HG03575 (cell line): Measurements from ENCODE around the gene ACSM2A.
"Not testable (repeated sequence)": the region's sequence is repeated elsewhere in the genome, so short reads cannot be mapped to it uniquely, and the experiment has no call there.

Source experiments
- ATAC-seq: cut with Tn5 transposase; IDR thresholded peaks from one replicate; pipeline ENCODE4 v1.9.1; 2021; ENCODE audit not compliant: unreplicated experiment, insufficient number of reproducible peaks, low FRiP score; ENCODE audit errors: extremely low read depth

The ACSM2A gene, protein sequence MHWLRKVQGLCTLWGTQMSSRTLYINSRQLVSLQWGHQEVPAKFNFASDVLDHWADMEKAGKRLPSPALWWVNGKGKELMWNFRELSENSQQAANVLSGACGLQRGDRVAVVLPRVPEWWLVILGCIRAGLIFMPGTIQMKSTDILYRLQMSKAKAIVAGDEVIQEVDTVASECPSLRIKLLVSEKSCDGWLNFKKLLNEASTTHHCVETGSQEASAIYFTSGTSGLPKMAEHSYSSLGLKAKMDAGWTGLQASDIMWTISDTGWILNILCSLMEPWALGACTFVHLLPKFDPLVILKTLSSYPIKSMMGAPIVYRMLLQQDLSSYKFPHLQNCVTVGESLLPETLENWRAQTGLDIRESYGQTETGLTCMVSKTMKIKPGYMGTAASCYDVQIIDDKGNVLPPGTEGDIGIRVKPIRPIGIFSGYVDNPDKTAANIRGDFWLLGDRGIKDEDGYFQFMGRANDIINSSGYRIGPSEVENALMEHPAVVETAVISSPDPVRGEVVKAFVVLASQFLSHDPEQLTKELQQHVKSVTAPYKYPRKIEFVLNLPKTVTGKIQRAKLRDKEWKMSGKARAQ

DNA sequence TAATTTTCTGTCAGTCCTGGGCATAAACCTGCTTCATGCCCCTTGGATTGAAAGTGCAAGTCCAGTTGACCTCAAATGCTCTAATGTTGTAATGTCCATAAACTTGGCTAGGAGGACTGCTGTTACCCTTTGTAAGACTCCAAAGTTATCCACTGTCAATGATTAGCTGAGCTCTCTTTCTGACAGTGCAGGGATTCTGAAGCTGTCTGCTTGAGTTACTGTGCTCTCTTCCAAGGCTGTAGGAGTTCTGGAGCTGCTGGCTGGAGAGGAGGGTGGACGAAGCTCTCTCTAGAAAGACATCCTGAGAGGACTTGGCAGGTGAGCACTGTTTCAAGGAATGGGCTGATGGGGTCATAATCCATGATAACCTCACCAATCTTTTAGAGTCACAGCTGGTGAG is at the start of gene ACSM2A:
Gene ACSM2A (plus strand): TSS at position 158 of the 400 bp plus-strand sequence. CDS start 8,594 bp downstream, outside the sequence.
- ATAC-seq = not testable (repeated sequence)

DNA sequence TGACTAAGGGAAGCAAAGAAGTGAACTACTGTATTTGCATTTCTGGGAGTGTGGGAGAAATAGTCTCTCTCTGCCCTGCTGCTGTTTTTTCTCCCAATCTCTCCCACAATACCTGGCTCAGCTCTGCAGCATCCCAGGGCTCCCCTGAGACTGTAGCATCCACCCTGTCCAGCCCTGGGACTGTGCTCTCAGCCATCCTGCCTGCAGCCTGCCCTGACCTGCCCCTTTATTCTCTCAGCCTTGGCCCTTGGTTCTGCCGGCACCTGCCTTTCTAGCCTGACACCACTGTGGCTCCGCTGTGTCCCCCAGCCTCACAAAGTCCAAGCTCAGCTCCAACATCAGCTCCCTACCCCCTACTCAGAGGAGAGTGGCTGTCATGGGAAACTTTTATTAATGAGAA is 48.7 kb upstream of the ACSM2A start:
- ATAC-seq = no peak

DNA sequence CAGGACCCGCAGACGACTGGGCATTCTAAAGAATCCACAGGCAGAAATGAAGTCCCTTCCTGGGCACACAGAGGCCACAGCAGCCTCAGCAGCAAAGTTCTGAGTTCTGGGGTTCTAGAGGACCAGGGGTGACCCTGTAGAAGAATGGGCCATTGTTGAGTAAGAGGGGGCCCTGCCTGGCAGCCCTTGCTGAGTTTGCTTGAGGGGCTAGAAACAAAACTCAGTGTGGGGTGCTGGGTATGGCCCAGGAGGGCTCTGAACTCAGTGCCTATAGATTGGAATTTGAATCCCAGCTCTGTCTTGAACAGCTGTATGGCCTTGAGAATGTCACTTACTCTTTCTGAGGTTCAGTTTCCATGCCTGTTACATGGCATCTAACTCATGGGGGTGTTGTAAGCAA is 46.7 kb upstream of the ACSM2A start, which contains the start of gene PDILT:
Gene PDILT (minus strand): TSS at position 101 of the 400 bp plus-strand sequence. CDS start 5,437 bp downstream, outside the sequence.
- ATAC-seq = no peak

DNA sequence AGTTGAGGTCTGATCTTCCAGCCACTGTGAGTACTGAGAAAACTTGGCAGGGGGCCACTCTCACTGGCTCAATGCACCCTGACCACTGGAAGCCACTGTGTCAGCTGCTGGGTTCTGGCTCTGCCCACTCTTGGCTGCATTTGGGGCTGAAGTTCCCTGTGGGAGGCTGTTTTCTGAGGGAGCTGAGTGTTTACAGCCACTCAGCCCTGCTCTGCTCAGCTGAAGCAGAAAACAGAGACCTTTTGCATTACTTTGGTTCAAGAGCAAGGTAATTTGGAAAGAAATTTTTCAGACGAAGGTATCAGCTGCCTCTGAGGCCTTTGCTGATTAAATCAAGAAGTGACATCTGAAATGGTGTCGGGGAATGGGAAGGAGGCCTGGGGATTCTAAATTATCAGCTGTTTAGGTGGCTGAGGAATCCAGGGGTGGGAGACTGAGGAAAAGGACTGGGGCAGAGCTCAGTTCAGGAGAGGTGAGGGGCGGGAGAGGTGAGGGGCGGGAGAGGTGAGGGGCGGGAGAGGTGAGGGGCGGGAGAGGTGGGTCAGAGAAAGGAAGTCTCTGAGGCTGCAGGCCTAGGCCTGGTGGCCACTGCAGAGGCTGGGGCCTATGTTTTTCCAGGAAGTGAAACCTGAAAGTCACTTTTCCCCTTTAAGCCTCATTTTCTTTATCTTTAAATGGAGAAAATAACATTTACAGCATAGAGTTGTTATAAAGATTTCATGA is 41.8 kb upstream of the ACSM2A start, which contains the start of gene ACSM5:
Gene ACSM5 (plus strand): TSS at position 137 of the 723 bp plus-strand sequence. CDS start 1,951 bp downstream, outside the sequence.
- no peak for ATAC-seq

DNA sequence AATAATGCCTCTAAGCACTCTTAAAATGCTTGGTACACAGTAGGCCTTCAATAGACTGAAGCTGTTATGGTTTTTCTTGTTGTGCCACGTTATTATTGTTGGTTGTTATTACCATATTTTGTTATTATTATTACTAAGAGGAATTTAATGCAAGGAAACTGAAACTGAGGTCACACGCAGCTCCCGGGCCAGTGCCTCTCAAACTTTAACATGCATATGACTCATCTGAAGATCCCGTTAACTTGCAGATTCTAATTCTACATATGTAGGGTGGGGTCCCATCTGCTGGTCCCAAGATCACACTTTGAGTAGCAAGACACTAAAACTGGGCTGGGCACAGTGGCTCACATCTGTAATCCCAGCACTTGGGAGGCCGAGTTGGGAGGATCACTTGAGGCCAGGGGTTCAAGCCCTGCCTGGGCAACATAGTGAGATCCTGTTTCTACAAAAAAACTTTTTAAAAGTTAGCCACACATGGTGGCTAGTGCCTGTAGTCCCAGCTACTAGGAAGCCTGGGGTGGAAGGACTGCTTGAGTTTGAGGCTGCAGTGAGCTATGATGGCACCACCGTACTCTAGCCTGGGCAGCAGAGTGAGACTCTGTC is 41.1 kb upstream of the ACSM2A start:
- no peak for ATAC-seq

DNA sequence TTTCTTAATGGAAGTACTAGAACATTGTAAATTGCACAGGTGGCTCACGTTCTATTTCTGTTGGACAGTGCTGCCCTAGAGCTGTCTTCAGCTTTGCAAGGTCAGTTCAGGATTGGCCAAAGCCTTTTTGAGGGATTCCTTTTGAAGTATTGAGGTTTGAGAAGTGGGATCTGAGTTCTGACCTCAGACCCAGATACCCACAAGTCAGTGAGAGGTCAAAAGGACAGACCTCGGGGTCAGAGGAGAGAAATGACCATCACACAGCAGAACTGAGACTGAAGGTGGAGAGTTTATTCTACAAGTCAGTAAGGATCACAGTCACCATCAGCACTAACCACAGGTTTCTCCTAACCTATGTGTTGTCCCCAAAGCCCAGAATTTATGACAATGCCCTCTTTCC is 40.3 kb upstream of the ACSM2A start:
- ATAC-seq = no peak

DNA sequence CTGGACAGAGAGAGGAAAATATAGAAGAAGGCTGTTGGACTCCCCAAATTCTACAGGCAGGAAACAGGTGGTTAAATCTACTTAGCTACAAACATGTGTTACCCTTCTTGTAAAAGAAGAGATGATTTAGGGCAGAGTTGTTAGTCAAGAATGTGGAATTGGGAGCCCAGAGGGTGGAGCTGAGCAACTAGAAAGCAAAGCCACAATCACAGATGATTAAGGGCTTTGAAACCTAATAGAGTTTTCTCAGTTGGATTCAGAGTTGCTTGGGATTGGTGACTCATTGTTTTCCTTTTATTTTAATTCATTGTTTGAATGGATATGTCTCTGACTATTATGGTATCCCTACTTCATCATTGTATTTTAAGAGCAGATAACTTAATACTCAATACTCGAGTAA is 35.8 kb upstream of the ACSM2A start:
- ATAC-seq = no peak

DNA sequence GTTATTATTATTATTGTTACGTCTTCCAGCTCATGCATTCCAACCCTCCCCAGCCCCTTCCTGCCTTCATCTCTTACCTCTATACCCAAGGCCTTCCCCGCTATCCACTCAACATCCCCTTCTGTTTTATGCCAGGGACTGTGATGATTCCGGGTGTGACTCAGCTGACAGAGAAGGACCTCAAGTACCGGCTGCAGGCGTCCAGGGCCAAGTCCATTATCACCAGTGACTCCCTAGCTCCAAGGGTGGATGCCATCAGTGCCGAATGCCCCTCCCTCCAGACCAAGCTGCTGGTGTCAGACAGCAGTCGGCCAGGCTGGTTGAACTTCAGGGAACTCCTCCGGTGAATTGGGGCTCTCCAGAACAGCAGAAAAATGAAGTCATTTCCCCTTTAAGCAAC is 32.2 kb upstream of the ACSM2A start:
- ATAC-seq = not testable (repeated sequence)

DNA sequence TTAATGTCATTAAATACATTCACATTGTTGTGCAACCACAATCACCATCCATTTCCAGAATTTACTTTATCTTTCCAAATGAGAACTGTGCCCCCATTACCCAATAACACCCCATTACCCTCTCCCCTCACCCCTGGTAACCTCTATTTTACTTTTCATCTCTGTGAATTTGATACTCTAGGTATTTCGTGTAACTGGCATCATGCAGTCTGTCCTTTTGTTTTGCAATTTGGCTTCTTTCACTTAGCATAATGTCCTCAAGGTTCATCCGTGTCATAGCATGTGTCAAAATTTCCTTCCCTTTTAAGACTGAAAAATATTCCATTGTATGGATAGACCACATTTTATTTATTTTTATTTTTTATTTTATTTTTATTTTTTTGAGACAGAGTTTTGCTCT is 29.6 kb upstream of the ACSM2A start:
- ATAC-seq = not testable (repeated sequence)

DNA sequence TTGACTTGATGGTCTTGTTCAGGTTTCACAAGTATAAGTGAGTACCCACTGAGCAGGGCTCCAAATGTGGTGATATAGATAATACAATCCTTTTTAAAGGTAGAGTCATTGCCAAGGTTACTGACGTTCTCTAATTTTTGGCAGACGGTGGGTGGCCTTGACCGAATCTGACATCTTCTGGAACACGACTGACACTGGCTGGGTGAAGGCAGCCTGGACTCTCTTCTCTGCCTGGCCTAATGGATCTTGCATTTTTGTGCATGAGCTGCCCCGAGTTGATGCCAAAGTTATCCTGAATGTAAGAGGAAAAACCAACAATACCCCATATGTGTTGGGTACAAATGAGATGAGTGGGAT is 27.6 kb upstream of the ACSM2A start:
- ATAC-seq = not testable (repeated sequence)

DNA sequence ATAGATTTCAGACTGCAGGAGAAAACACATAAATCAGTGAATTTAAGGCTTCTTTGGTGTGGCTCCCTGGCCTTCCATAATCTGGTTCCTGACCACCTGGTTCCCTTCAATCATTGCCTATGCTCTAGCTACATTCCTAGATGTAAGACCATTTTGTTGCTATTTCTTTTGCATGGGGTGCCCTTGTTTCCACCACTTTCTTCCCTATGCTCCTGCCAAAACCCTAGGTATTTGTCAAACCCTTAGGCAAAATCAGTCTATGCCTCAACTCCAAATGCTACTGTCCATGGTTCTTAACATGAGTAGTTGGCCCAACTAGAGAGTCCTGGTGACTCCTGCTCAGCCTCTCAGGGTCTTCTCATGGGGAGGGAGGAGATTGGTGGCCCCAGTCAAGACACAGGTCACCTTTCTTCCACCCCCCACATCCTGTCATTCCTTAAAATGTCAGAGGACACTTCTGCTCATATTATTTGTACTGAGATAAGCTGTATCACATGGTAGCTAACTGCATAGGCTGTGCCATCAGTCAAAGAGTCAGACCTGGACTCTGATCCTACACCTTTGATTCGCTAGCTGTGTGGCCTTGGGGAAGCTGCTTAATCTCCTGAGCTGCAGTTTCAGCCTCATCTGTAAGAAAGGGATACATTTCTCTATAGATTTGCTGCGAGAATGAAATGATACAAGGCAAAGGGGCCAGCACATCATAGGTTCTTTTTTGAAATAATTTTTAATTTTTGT is 27.0 kb upstream of the ACSM2A start:
- no peak for ATAC-seq

DNA sequence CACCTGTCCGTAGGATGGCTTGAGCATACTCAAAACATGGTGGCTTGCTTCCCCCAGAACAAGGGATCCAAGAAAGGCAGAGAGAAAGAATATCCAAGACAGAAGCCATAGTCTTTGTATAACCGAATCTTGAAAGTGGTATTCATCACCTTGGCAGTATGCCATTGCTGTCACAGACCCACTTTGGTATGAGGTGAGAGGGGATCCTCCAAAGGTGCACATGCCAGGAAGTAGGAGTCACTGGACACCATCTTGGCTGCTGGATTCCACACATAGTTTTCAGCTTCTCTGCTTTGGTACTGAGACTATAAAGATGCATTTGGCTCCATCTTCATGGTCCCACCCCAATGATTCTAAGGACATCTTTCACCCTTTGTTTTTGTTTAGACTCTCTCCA is 23.9 kb upstream of the ACSM2A start:
- not testable (repeated sequence) for ATAC-seq

DNA sequence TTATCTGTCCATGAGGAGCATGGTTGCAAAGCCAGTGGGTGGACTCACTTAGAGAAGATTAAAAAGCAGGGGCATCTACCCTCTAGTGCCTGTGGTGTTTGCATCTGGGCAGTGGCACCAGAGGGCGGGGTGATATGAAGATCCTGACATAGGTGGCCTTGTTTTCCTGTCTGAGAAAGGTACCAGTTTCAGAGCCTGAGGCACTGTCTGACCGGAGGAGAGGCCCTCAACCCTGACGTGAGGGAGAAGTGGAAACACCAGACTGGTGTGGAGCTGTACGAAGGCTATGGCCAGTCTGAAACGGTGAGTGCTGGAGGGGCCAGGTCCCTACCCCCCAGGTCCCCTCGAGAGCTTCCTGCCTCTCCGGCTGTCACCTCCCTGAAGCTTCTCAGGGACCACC is 21.8 kb upstream of the ACSM2A start:
- not testable (repeated sequence) for ATAC-seq

DNA sequence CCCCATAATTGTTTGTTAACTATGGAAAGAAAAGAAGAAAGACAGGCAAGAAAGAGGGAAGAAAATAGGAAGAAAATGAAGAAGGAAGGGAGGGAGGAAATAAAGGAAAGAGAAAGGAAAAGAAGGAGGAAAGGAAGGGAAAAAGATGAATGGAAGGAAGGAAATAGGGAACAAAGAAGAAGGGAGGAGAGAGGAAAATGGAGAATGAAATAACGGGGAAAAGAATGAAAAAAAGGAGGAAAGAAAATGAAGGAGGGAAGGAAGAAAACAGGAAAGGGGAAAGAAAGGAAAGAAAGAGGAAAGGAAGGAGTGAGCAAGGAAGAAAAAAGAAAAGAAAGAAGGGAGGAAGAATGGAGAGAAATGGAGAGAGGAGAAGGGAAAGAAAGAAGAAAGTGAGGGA is 20.8 kb upstream of the ACSM2A start:
- ATAC-seq = not testable (repeated sequence)

DNA sequence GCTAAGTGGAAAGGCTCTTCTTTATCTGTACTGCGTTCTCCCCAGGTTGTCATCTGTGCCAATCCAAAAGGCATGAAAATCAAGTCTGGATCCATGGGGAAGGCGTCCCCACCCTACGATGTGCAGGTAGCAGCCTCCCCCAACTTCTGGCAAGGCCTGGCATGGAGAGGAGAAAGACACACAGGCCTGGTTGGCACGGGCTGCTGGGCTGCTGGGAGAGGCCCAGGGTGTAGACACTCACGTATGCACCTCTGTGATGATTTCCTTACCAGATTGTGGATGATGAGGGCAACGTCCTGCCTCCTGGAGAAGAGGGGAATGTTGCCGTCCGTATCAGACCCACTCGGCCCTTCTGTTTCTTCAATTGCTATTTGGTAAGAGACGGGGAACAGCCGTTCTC is 20.4 kb upstream of the ACSM2A start:
- no peak for ATAC-seq

DNA sequence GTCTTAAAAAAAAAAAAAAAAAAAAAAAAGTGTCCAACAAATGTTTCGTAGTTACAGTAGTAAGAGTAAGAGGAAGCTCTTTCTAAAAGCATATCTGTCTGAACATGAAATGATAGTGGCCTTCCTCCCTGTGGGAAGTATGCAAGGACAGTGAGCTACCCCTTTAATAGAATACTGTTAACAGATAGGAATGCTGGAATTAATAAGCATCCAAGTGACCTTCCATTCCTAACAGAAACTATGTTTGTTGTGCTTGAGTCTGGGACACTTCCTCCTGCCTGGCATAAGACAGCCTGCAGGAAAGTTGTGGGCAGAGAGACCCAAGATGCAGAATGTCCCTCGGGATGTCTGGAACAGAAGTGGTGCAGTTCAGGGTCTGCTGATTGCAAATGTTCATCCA is 12.4 kb upstream of the ACSM2A start:
- ATAC-seq = not testable (repeated sequence)

DNA sequence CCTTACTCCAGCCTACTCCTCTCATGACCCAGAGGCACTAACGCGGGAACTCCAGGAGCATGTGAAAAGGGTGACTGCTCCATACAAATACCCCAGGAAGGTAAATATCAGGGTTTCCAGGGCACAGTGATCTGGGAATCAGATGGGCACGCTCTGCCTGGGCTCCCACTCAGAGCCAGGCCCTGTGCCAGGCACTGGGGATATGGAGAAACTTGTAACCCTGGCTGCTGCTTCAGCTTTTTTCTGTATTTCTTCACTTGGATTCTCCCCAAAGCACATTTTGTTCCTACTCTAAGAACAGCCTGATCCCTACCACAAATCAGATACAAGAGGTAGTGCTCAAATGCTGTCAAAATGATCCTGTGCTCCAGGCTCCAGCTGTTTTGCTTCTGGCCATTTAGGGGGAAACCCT is 11.5 kb upstream of the ACSM2A start:
- ATAC-seq = not testable (repeated sequence)

DNA sequence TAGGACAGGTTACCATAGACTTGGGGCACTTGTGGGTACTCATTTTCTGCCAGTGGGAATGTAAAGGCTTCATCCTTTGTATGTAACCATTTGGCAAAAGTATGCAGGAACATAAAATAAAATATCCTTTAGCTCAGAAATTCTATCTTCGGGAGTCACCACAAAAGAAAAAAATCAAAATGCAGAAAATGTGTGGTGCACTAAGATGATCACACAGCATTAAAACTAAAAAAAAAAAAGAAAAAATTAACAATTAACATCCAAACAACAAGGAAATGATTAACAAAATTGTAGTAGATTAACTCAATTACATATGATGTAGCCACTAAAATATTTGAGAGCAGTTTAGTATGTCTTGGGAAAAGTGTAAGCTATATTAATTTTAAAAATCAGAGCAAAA is 10.6 kb upstream of the ACSM2A start:
- not testable (repeated sequence) for ATAC-seq

DNA sequence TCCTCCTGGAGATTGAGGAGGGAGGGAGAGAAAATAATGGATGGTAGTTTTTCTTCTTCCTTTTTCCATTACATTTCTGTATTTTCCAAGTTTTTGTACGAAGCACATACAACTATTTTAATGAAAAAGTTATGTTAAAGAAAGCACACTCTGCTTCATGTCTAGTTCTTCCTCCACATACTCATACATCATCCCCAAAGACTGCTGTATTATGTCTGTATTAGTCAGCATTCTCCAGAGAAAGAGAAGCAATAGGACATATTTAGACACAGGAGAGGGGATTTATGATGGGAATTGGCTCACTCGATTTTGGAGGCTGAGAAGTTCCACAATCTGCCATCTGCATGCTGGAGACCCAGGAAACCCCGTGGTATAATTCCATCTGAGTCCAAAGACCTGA is 10.1 kb upstream of the ACSM2A start:
- ATAC-seq = no peak
